Measurements from ENCODE around the gene KIN. TPM values are rescaled to one million over a fixed set of nuclear protein-coding genes. Genes with fewer than 3 reads are reported as not detected.

The KIN gene
- total RNA-seq, 1 donor: 5.8 TPM

DNA sequence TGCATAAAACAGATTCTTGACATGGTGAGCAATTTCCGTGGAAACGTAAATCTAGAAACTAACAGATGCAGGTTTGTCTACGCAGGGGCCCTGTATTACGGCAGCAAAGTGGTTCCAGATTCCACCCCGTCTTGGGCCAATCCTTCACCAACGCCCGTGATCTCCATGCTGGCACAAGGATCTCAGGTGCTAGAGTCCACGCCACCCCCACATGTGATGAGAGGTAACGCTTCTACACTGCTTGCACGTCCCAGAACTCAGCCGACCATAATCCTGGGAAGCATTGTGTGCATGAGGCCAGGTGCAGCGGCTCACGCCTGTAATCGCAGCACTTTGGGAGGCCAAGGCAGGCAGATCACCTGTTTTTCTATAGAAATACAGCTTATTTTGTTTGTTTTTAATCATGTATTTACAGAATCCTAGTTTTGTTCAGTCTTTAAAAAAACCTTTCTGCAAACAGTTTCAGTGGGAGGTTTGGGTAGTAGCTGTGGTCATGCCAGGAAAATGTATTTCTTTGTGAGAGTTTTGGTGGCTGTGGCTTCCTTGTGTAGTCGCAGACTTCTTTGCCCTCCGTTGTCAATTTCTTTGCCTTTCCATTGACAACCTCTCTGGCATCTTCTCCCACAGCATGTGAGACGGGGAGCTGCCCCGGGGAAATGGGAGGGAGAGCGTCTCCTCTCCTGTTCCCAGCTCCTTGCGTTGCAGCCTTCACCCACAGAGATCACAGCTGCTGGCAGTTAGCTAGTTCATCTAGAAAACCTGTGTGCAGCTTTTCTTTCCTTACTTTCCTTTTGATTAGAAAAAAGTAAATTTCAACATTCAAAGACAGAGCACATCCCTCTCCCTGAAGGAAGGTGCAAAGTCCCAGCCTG is 49.0 kb downstream of the KIN start:
- Histone ChIP-seq H2AFZ (ENCODE audit: low read length) (no peak overlapping the region), H4K20me1 (ENCODE audit: insufficient read depth, low read length) (no peaks in the 10 kb centered on the region), H3K27ac (ENCODE audit: low read depth, low read length) (no peak overlapping the region), H3K4me3 (ENCODE audit: insufficient read depth, low read length) (no peak overlapping the region), H3K36me3 (ENCODE audit: insufficient read depth, low read length) (no peaks in the 10 kb centered on the region), H3K4me1 (ENCODE audit: insufficient read depth, low read length) (no peaks in the 10 kb centered on the region), H3K4me2 (ENCODE audit: insufficient read depth, low read length) (no peak overlapping the region), H3K79me2 (ENCODE audit: insufficient read depth, low read length) (no peaks in the 10 kb centered on the region), H3K27me3 (ENCODE audit: insufficient read depth, low read length) (no peaks in the 10 kb centered on the region), H3K9me3 (ENCODE audit: low read depth, low read length) (no peaks in the 10 kb centered on the region)
- TF ChIP-seq, protein P1, sequence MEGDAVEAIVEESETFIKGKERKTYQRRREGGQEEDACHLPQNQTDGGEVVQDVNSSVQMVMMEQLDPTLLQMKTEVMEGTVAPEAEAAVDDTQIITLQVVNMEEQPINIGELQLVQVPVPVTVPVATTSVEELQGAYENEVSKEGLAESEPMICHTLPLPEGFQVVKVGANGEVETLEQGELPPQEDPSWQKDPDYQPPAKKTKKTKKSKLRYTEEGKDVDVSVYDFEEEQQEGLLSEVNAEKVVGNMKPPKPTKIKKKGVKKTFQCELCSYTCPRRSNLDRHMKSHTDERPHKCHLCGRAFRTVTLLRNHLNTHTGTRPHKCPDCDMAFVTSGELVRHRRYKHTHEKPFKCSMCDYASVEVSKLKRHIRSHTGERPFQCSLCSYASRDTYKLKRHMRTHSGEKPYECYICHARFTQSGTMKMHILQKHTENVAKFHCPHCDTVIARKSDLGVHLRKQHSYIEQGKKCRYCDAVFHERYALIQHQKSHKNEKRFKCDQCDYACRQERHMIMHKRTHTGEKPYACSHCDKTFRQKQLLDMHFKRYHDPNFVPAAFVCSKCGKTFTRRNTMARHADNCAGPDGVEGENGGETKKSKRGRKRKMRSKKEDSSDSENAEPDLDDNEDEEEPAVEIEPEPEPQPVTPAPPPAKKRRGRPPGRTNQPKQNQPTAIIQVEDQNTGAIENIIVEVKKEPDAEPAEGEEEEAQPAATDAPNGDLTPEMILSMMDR (IDR thresholded peaks at IDR 0.05; ENCODE audit: extremely low read depth, low read depth, low read length): no peak
- DNase-seq (ENCODE audit: insufficient read length, low spot score, missing footprints): no peak

DNA sequence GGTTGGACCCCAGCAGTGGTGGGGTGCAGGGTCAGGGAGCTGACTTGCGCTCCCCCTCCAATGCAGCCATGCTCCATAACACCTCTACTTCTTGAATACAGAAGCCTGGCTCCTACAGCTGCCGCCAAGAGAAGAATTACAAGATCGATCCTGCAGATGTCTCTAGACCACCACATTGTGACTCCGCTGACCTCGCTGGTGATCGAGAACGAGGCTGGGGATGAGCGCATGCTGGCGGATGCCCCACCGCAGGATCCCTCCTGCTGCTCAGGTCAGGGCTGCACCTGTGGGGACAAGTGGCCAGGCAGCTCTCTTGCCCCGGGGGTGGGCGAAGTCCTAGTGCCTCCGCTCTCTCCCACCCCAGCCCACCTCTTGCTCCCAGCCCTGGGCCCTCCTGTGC is 53.0 kb downstream of the KIN start:
- H3K27me3 ChIP-seq (ENCODE audit: insufficient read depth, low read length): no peaks in the 10 kb centered on the region
- no peaks in the 10 kb centered on the region for H3K79me2 ChIP-seq (ENCODE audit: insufficient read depth, low read length)
- H4K20me1 ChIP-seq (ENCODE audit: insufficient read depth, low read length): no peaks in the 10 kb centered on the region
- TF ChIP-seq, protein P1 (IDR thresholded peaks at IDR 0.05; ENCODE audit: extremely low read depth, low read depth, low read length): no peak
- H3K4me2 ChIP-seq (ENCODE audit: insufficient read depth, low read length): no peak overlapping the region
- H3K36me3 ChIP-seq (ENCODE audit: insufficient read depth, low read length): no peaks in the 10 kb centered on the region
- H3K4me3 ChIP-seq (ENCODE audit: insufficient read depth, low read length): no peak overlapping the region
- H3K4me1 ChIP-seq (ENCODE audit: insufficient read depth, low read length): no peaks in the 10 kb centered on the region
- H2AFZ ChIP-seq (ENCODE audit: low read length): no peak overlapping the region
- no peak overlapping the region for H3K27ac ChIP-seq (ENCODE audit: low read depth, low read length)
- no peak for DNase-seq (ENCODE audit: insufficient read length, low spot score, missing footprints)
- no peaks in the 10 kb centered on the region for H3K9me3 ChIP-seq (ENCODE audit: low read depth, low read length)

DNA sequence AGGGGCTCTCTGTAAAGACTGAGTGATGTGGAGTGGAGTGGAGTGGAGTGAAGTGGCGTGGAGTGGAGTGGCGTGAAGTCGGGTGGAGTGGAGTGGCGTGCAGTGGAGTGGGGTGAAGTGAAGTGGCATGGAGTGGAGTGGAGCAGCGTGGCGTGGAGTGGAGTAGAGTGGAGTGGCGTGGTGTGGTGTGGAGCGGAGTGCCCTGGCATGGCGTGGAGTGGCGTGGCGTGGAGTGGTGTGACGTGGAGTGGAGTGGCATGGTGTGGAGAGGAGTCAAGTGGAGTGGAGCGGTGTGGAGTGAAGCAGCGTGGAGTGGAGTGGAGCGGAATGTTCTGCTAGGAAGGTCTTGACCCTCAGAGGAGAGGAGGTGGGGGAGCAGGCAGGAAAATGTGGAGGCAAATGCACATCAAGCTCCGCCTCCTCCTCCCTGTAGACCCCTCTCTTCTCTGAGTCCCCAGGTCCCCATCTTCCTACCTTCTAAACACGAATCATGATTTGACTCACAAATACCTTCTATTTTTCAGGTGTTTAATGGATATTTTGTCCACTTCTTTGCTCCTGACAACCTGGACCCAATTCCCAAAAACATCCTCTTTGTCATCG is 64.8 kb downstream of the KIN start:
- Histone ChIP-seq H4K20me1 (ENCODE audit: insufficient read depth, low read length) (no peaks in the 10 kb centered on the region), H3K36me3 (ENCODE audit: insufficient read depth, low read length) (no peaks in the 10 kb centered on the region), H3K9me3 (ENCODE audit: low read depth, low read length) (no peaks in the 10 kb centered on the region), H2AFZ (ENCODE audit: low read length) (no peak overlapping the region), H3K4me1 (ENCODE audit: insufficient read depth, low read length) (no peaks in the 10 kb centered on the region), H3K27me3 (ENCODE audit: insufficient read depth, low read length) (no peaks in the 10 kb centered on the region), H3K79me2 (ENCODE audit: insufficient read depth, low read length) (no peaks in the 10 kb centered on the region), H3K27ac (ENCODE audit: low read depth, low read length) (no peak overlapping the region), H3K4me3 (ENCODE audit: insufficient read depth, low read length) (no peak overlapping the region), H3K4me2 (ENCODE audit: insufficient read depth, low read length) (no peak overlapping the region)
- peak; percentile 61 for DNase-seq (ENCODE audit: insufficient read length, low spot score, missing footprints)
- TF ChIP-seq, protein P1 (IDR thresholded peaks at IDR 0.05; ENCODE audit: extremely low read depth, low read depth, low read length): no peak

DNA sequence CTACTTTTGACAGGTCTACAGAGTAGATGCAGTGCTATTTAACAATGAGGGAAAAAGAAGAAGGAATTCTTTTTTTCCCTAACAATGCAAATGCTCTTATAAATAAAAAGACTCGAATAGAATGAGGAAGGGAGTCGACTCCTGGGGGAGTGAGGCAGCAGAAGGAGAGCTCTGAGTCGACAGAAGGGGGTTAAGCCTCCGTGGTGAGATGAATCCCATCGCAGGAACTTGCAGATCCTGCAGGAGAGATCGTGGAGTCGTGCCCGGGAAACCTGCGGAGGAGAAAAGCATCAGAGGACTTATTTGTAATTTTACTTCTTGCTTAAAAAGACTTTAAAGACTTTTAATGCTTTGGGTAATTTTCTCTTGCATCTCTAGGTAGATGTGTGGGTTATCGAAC is 67.3 kb downstream of the KIN start:
- Histone ChIP-seq H3K4me3 (ENCODE audit: insufficient read depth, low read length) (no peak overlapping the region), H3K9me3 (ENCODE audit: low read depth, low read length) (no peaks in the 10 kb centered on the region), H3K79me2 (ENCODE audit: insufficient read depth, low read length) (no peaks in the 10 kb centered on the region), H3K36me3 (ENCODE audit: insufficient read depth, low read length) (no peaks in the 10 kb centered on the region), H3K27ac (ENCODE audit: low read depth, low read length) (no peak overlapping the region), H3K27me3 (ENCODE audit: insufficient read depth, low read length) (no peaks in the 10 kb centered on the region), H2AFZ (ENCODE audit: low read length) (no peak overlapping the region), H3K4me1 (ENCODE audit: insufficient read depth, low read length) (no peaks in the 10 kb centered on the region), H4K20me1 (ENCODE audit: insufficient read depth, low read length) (no peaks in the 10 kb centered on the region), H3K4me2 (ENCODE audit: insufficient read depth, low read length) (no peak overlapping the region)
- DNase-seq (ENCODE audit: insufficient read length, low spot score, missing footprints): peak; percentile 58
- TF ChIP-seq, protein P1 (IDR thresholded peaks at IDR 0.05; ENCODE audit: extremely low read depth, low read depth, low read length): no peak

All from osteoblast (primary cell).